ENCODE measurements around the gene SLC16A2.
A peak's percentile ranks its signal among the peaks of the same experiment; 100 is the strongest.

Gene SLC16A2

DNA sequence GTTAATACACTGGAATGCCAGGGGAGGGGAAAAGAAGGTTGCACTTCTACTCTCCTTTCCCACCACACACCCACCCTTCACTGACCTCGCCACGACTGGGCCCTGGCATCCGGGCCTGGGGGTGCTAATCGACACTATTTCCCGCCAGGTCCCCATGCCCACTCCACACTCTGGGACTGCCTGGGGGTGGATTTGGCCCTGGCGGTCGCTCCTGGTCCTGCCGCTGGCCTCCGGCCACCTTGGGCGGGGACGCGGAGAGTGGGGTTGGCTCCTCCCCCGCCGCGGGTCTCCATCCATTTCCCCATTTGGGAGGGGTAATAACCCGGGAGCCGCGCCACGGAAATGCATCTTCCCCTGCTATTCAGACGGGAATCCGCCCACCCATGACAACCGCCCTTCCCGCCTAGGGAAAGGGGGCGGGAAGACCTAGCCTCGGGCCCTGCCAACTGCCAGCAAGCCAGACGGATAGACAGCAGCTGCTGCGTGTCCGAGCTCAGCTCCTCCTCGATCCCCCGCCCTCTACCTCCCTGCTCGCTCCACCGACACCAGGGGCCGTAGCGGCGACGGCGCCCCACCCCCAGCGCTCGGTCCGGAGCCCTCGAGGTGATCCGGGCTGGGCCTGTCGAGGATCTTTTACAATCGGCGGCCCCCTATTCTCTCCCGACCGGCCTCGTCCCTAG is 115.0 kb downstream of the SLC16A2 start:
- peak; percentile 87 for DNase-seq (ENCODE audit: low spot score)

DNA sequence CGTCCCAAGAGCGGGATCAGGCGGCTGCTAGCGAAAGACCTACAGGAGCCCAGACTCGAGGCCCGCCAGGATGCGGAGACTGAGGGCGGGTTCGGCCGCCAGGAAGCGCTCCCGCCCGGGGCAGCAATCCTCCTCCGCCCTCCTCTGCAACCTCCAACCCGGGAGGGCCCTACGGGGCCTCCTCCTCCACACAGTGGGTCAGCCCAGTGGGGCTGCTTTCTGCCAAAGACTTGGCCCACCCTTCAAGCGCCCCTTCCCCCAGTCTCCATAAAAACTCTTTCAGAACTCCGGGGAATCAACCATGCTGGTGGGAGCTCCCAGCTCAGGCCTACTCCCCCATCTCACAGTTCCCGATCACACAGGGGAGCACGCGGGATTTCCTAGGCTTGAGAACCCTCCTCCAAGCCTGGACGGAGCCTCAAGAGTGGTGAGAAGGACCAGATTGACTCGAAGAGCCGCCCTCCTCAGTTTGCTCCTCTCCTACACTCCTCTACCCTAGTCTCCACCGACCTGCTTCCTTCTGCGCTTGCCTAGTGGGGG is 115.6 kb downstream of the SLC16A2 start:
- peak; percentile 25 for DNase-seq (ENCODE audit: low spot score)

GRCh38 chrX:74540635-74541249 is 119.4 kb downstream of the SLC16A2 start:
- DNase-seq (ENCODE audit: low spot score): no peak

DNA sequence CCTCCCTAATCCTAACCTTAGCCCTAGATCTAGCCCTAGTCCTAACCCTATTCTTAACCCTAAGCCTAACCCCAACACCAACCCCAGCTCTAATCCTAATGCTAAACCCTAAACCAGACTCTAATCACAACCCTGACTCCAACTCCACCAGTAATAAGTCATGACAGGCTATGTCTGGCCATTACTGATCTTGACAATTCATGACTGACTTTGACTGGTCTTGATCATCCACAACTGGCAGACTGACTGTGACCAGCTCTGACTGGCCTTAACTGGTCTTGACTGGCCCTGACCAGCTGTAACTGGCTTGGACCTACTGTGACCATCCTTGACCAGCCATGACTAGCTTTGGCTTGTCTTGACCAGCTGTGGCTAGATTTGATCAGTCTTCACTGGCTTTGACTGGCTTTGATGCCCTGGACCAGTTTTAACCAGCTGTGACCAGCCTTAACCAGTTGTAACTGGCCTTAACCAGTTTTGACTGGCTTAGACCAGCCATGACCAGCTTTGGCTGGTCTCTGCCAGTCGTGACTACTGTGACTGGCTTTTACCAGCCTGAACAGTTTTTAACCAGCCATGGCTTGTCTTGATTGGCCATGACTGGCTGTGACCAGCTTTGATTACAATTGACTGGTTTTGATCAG is 124.7 kb downstream of the SLC16A2 start:
- no peak for DNase-seq (ENCODE audit: low spot score)

DNA sequence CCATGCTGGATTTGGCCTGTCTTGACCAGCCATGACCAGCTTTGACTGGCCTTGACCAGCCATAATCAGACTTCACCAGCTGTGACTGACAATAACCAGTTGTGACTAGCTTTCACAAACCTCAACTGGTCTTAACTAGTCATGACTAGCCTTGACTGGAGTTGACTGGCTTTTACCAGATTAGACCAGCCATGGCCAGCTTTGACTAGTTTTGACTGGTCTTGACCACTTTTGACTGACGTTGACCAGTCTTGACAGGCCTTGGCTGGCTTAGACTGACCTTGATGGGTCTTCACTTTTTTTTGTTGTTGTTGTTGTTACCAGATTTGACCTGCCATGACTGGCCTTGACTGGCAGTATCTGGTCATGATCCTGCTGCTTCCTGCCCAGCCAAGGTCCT is 125.7 kb downstream of the SLC16A2 start:
- DNase-seq (ENCODE audit: low spot score): no peak

GRCh38 chrX:74550295-74550802 is 129.1 kb downstream of the SLC16A2 start:
- DNase-seq (ENCODE audit: low spot score): peak; percentile 64

- DNase-seq (ENCODE audit: low spot score): no peak
Measured at GRCh38 chrX:74551934-74552333, 130.6 kb downstream of the SLC16A2 start.

DNA sequence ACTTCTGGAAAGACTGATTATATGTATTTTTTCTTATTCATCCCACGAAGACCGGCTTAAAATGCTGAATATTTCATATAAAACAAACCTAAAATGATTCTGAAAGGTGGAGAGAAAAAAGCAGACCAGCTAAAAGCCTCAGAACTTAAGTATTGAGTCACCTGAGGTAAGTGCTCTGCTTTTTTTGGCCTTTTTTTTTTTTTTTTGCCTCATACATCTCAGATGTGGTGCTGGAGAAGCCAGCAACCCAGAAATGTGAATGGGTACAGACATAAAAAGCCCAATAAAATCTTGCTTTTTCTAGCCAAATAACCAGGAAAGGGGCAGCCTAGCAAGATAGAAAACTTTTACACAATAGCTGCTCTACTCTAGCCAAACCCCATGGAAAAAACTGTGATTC is 136.1 kb downstream of the SLC16A2 start:
- DNase-seq (ENCODE audit: low spot score): no peak

GRCh38 chrX:74578137-74578536 is 156.8 kb downstream of the SLC16A2 start:
- DNase-seq (ENCODE audit: low spot score): no peak

GRCh38 chrX:74579597-74580198 is 158.4 kb downstream of the SLC16A2 start:
- DNase-seq (ENCODE audit: low spot score): peak; percentile 8
